Measurements from ENCODE around the gene SLBP.
A peak's percentile ranks its signal among the peaks of the same experiment; 100 is the strongest.

GRCh38 chr4:1751919-1752283 lies 39.8 kb upstream of the SLBP start:
- TF ChIP-seq POLR2A (IDR thresholded peaks at IDR 0.05) (peak; percentile 19), CTCF (IDR thresholded peaks at IDR 0.05) (no peak)
